Mesenchymal stem cell (in vitro differentiated cells and primary cell): ENCODE data around the gene DBET. TPM values are rescaled to one million over a fixed set of nuclear protein-coding genes. Genes with fewer than 3 reads are reported as not detected.
"Not testable (repeated sequence)": the region's sequence is repeated elsewhere in the genome, so short reads cannot be mapped to it uniquely, and the experiment has no call there.

Experiments
- DNase-seq: peaks from one replicate; pipeline ENCODE4 v3.0.0-alpha.2; 2013
- H2AFZ ChIP-seq: one replicate; pipeline ENCODE4 v1.6.1; 2013; ENCODE audit warnings: low read depth, mild to moderate bottlenecking, control low read depth, inconsistent platforms, low read length, moderate library complexity
- H2AK5ac ChIP-seq: 2 replicates; pipeline ENCODE4 v1.6.1; 2013; ENCODE audit warnings: low read length, moderate library complexity, mild to moderate bottlenecking, inconsistent platforms; ENCODE audit not compliant: severe bottlenecking
- H2BK120ac ChIP-seq: one replicate; pipeline ENCODE4 v1.6.1; 2013; ENCODE audit warnings: low read depth, mild to moderate bottlenecking, inconsistent platforms, low read length, moderate library complexity
- H2BK12ac ChIP-seq, 2 experiments: one replicate each; pipeline ENCODE4 v1.6.1; 2013; ENCODE audit warnings: inconsistent platforms in 2 of 2, low read length in 2 of 2, mild to moderate bottlenecking in 2 of 2, moderate library complexity in 2 of 2, control low read depth in 1 of 2
- H2BK15ac ChIP-seq: one replicate; pipeline ENCODE4 v1.6.1; 2013; ENCODE audit warnings: mild to moderate bottlenecking, low read depth, inconsistent platforms; ENCODE audit not compliant: poor library complexity, severe bottlenecking
- H2BK5ac ChIP-seq: 2 replicates; pipeline ENCODE4 v1.6.1; 2013; ENCODE audit warnings: low read depth, mild to moderate bottlenecking, low read length, control low read depth, inconsistent platforms; ENCODE audit not compliant: poor library complexity, severe bottlenecking
- H3K14ac ChIP-seq, 2 experiments: one replicate each; pipeline ENCODE4 v1.6.1; 2013; ENCODE audit warnings: inconsistent platforms in 2 of 2, low read length in 2 of 2, control low read depth in 1 of 2, mild to moderate bottlenecking in 1 of 2, moderate library complexity in 1 of 2
- H3K18ac ChIP-seq, 2 experiments: one replicate each; pipeline ENCODE4 v1.6.1; 2013; ENCODE audit warnings: inconsistent platforms in 2 of 2, low read length in 2 of 2, control low read depth in 1 of 2, low read depth in 1 of 2, mild to moderate bottlenecking in 1 of 2
- H3K23ac ChIP-seq, 2 experiments: one replicate each; pipeline ENCODE4 v1.6.1; 2013; ENCODE audit warnings: inconsistent platforms in 2 of 2, low read length in 2 of 2, mild to moderate bottlenecking in 2 of 2, moderate library complexity in 2 of 2, control low read depth in 1 of 2
- H3K27ac ChIP-seq: 2 replicates; pipeline ENCODE4 v1.5.1; 2013; ENCODE audit warnings: mild to moderate bottlenecking, moderate library complexity, low read length, control low read depth, inconsistent platforms; ENCODE audit not compliant: poor library complexity, severe bottlenecking
- H3K27me3 ChIP-seq, 2 experiments: 2 replicates each; pipeline versions ENCODE4 v1.6.1 to v1.7.0; 2013; ENCODE audit warnings: low read length in 2 of 2, mild to moderate bottlenecking in 2 of 2, moderate library complexity in 2 of 2, control low read depth in 1 of 2, inconsistent platforms in 1 of 2; ENCODE audit not compliant: control insufficient read depth in 1 of 2, insufficient read depth in 1 of 2
- H3K36me3 ChIP-seq, 2 experiments: 2 replicates each; pipeline versions ENCODE4 v1.6.1 to v1.7.0; 2013; ENCODE audit warnings: low read length in 2 of 2, control low read depth in 1 of 2, inconsistent platforms in 1 of 2, low read depth in 1 of 2, mild to moderate bottlenecking in 1 of 2; ENCODE audit not compliant: insufficient read depth in 2 of 2, control insufficient read depth in 1 of 2
- H3K4ac ChIP-seq, 2 experiments: one replicate each; pipeline ENCODE4 v1.6.1; 2013; ENCODE audit warnings: inconsistent platforms in 2 of 2, low read length in 2 of 2, mild to moderate bottlenecking in 2 of 2, moderate library complexity in 2 of 2, control low read depth in 1 of 2, low read depth in 1 of 2
- H3K4me1 ChIP-seq: 2 replicates; pipeline ENCODE4 v1.6.1; 2013; ENCODE audit warnings: low read depth, low read length, control low read depth; ENCODE audit not compliant: control insufficient read depth, insufficient read depth
- H3K4me2 ChIP-seq: 2 replicates; pipeline ENCODE4 v1.6.1; 2013; ENCODE audit warnings: low read length, mild to moderate bottlenecking, inconsistent platforms; ENCODE audit not compliant: poor library complexity, severe bottlenecking
- H3K4me3 ChIP-seq, 2 experiments: 2 replicates each; pipeline versions ENCODE4 v1.5.1 to v1.7.0; 2013; ENCODE audit warnings: low read length in 2 of 2, mild to moderate bottlenecking in 2 of 2, control low read depth in 1 of 2, low read depth in 1 of 2; ENCODE audit not compliant: insufficient read depth in 1 of 2
- H3K79me1 ChIP-seq: replicated peaks from 2 replicates; pipeline ENCODE4 v1.6.1; 2013; ENCODE audit warnings: mild to moderate bottlenecking, control low read depth, low read length, inconsistent platforms; ENCODE audit not compliant: poor library complexity, severe bottlenecking
- H3K9ac ChIP-seq: 2 replicates; pipeline ENCODE4 v1.7.0; 2013; ENCODE audit warnings: mild to moderate bottlenecking, low read length, moderate library complexity
- H3K9me3 ChIP-seq: 2 replicates; pipeline ENCODE4 v1.7.0; 2013; ENCODE audit warnings: mild to moderate bottlenecking, low read length; ENCODE audit not compliant: control insufficient read depth
- H4K8ac ChIP-seq: one replicate; pipeline ENCODE4 v1.6.1; 2013; ENCODE audit warnings: inconsistent platforms, mild to moderate bottlenecking, low read length, moderate library complexity
- H4K91ac ChIP-seq: one replicate; pipeline ENCODE4 v1.6.1; 2013; ENCODE audit warnings: mild to moderate bottlenecking, low read length, inconsistent platforms
- WGBS: methylation state at CpG from one replicate; pipeline ENCODE4 v1.1.7; 2013; ENCODE audit warnings: mixed read lengths; 5-methylcytosine and 5-hydroxymethylcytosine counted together
- small RNA-seq: library from polyadenylated mRNA; stranded (forward); fragments of <200 nt; extraction: miRNeasy Mini kit (QIAGEN cat#:217004); gene quantifications from one replicate; pipeline ENCODE3, GENCODE V24; 2013; ENCODE audit warnings: low read depth

DBET gene

GRCh38 chr4:190114991-190115390 is 50.7 kb downstream of the DBET start:
- H3K4me1 ChIP-seq: not testable (repeated sequence)

More at GRCh38 chr4:190114991-190115390, 50.7 kb downstream of the DBET start:
- 47% methylated on average over 2 of the region's 3 CpGs for WGBS
- not testable (repeated sequence) for H3K23ac ChIP-seq, H3K9ac ChIP-seq, H2BK5ac ChIP-seq, H3K18ac ChIP-seq, H2AFZ ChIP-seq, H3K4me2 ChIP-seq, DNase-seq, H2BK12ac ChIP-seq, H2BK15ac ChIP-seq, H3K27ac ChIP-seq, H4K8ac ChIP-seq, H3K27me3 ChIP-seq, H3K4me3 ChIP-seq, H2AK5ac ChIP-seq, H3K14ac ChIP-seq, H3K36me3 ChIP-seq, H2BK120ac ChIP-seq, H4K91ac ChIP-seq, H3K4ac ChIP-seq, H3K9me3 ChIP-seq, H3K79me1 ChIP-seq

Small RNAs within 50 kb of the gene (small RNA-seq; reads per million reads assigned to genes)
- gene RNA5SP174: not detected
- not detected for gene RNA5SP175
